Chondrocyte (in vitro differentiated cells): ENCODE results near the gene RPS2. TPM values are rescaled to one million over a fixed set of nuclear protein-coding genes. Genes with fewer than 3 reads are reported as not detected.
A peak's percentile ranks its signal among the peaks of the same experiment; 100 is the strongest.

Experiments used
- DNase-seq: peaks from one replicate; pipeline ENCODE4 v3.0.0; 2021; ENCODE audit warnings: mixed read lengths, low spot score
- H3K27ac Mint-ChIP-seq: one replicate; pipeline ENCODE4 v1.8.0; 2021; ENCODE audit warnings: mild to moderate bottlenecking, moderate library complexity, mixed read lengths; ENCODE audit not compliant: unreplicated experiment
- H3K27me3 Mint-ChIP-seq: 2 replicates; pipeline ENCODE4 v1.8.0; 2021; ENCODE audit warnings: low read depth, mixed read lengths
- H3K36me3 Mint-ChIP-seq: 2 replicates; pipeline ENCODE4 v1.8.0; 2021; ENCODE audit warnings: low read depth, mixed read lengths
- H3K4me1 Mint-ChIP-seq: 2 replicates; pipeline ENCODE4 v1.8.0; 2021; ENCODE audit warnings: low read depth, mild to moderate bottlenecking, mixed read lengths
- H3K4me3 Mint-ChIP-seq: one replicate; pipeline ENCODE4 v1.8.0; 2021; ENCODE audit warnings: mild to moderate bottlenecking, moderate library complexity, mixed read lengths; ENCODE audit not compliant: unreplicated experiment
- H3K9me3 Mint-ChIP-seq: 2 replicates; pipeline ENCODE4 v1.8.0; 2021; ENCODE audit warnings: low read depth, mixed read lengths
- CTCF ChIP-seq: fragments of 200-600 bp; sonication (generic); IDR thresholded peaks from 2 replicates; pipeline ENCODE4 v1.5.0; 2021; ENCODE audit warnings: antibody characterized with exemption, mild to moderate bottlenecking, moderate library complexity
- total RNA-seq: library from RNA; stranded (reverse); gene quantifications from 3 replicates; pipeline ENCODE4 v1.2.1, GENCODE V29; 2021

The RPS2 gene
- total RNA-seq, 1 donor from 2014 or later: 1,662 TPM

GRCh38 chr16:1987198-1987597 is 22.6 kb upstream of the RPS2 start:
- DNase-seq: no peak
- Mint-ChIP-seq H3K9me3 (no peaks in the 10 kb centered on the region), H3K36me3 (peaks cover 2% of the 10 kb centered on the region)

GRCh38 chr16:1985466-1986150 is 21.0 kb upstream of the RPS2 start:
- H3K36me3 Mint-ChIP-seq: peaks cover 2% of the 10 kb centered on the region
- peak overlapping the region; percentile 80 for H3K4me3 Mint-ChIP-seq
- DNase-seq: no peak
- no peak for TF ChIP-seq CTCF
- peaks cover 11% of the 10 kb centered on the region for H3K27me3 Mint-ChIP-seq
- peaks cover 15% of the 10 kb centered on the region for H3K4me1 Mint-ChIP-seq
- H3K9me3 Mint-ChIP-seq: no peaks in the 10 kb centered on the region
- H3K27ac Mint-ChIP-seq: no peak overlapping the region

More at GRCh38 chr16:1987198-1987597, 22.6 kb upstream of the RPS2 start:
- Mint-ChIP-seq H3K27ac (no peak overlapping the region), H3K27me3 (peaks cover 14% of the 10 kb centered on the region), H3K4me1 (peaks cover 18% of the 10 kb centered on the region), H3K4me3 (no peak overlapping the region)
- TF ChIP-seq CTCF: no peak

GRCh38 chr16:1984347-1985225 is 20.0 kb upstream of the RPS2 start:
- no peak for TF ChIP-seq CTCF
- Mint-ChIP-seq H3K27me3 (peaks cover 11% of the 10 kb centered on the region), H3K4me1 (peaks cover 15% of the 10 kb centered on the region), H3K9me3 (no peaks in the 10 kb centered on the region), H3K36me3 (peaks cover 2% of the 10 kb centered on the region), H3K4me3 (peak overlapping the region; percentile 80), H3K27ac (peak overlapping the region; percentile 46)
- no peak for DNase-seq

- Mint-ChIP-seq H3K27me3 (peaks cover 3% of the 10 kb centered on the region), H3K4me1 (peaks cover 12% of the 10 kb centered on the region), H3K9me3 (no peaks in the 10 kb centered on the region), H3K4me3 (peak within 1 kb of the TSS; percentile 80), H3K27ac (peak within 1 kb of the TSS; percentile 70), H3K36me3 (peaks cover 3% of the 10 kb centered on the region)
- no peak for DNase-seq
- peak; percentile 75 for TF ChIP-seq CTCF
These were observed 19.1 kb upstream of the RPS2 start, which contains the start of gene GFER for GRCh38 chr16:1983544-1984346. GFER (plus strand) TSS chr16:1984193; CDS start chr16:1984219, 26 bp downstream.
